HG03066 (cell line): Measurements from ENCODE around the gene CCDC33.

ENCODE experiments used
- ATAC-seq: cut with Tn5 transposase; IDR thresholded peaks from one replicate; pipeline ENCODE4 v1.9.1; 2021; ENCODE audit warnings: low read depth; ENCODE audit not compliant: unreplicated experiment

Gene CCDC33

GRCh38 chr15:74376825-74377581 is 140.9 kb downstream of the CCDC33 start:
- ATAC-seq = no peak

- no peak for ATAC-seq
These were observed 142.0 kb downstream of the CCDC33 start for GRCh38 chr15:74377831-74378766.

GRCh38 chr15:74378848-74379247 is 142.7 kb downstream of the CCDC33 start:
- ATAC-seq = no peak

- ATAC-seq = no peak
These were observed 144.4 kb downstream of the CCDC33 start for GRCh38 chr15:74380361-74381189.

GRCh38 chr15:74381190-74381453 is 145.0 kb downstream of the CCDC33 start:
- ATAC-seq = no peak

- ATAC-seq = no peak
These were observed 145.4 kb downstream of the CCDC33 start for GRCh38 chr15:74381481-74381880.

GRCh38 chr15:74382004-74382816 is 146.1 kb downstream of the CCDC33 start:
- no peak for ATAC-seq

GRCh38 chr15:74383286-74383685 is 147.2 kb downstream of the CCDC33 start:
- ATAC-seq = no peak

- ATAC-seq = peak; percentile 48
These were observed 147.8 kb downstream of the CCDC33 start for GRCh38 chr15:74383695-74384565.

GRCh38 chr15:74384566-74384880 is 148.4 kb downstream of the CCDC33 start:
- no peak for ATAC-seq

GRCh38 chr15:74384881-74385643 is 148.9 kb downstream of the CCDC33 start:
- peak; percentile 56 for ATAC-seq

- no peak for ATAC-seq
These were observed 149.6 kb downstream of the CCDC33 start for GRCh38 chr15:74385733-74386132.
